GM12878 (cell line): Measurements from ENCODE around the gene RHCE. TPM values are rescaled to one million over a fixed set of nuclear protein-coding genes. Genes with fewer than 3 reads are reported as not detected.
"Not testable (repeated sequence)": the region's sequence is repeated elsewhere in the genome, so short reads cannot be mapped to it uniquely, and the experiment has no call there.

ENCODE experiments used
- ATAC-seq: fragments of 200-7000 bp; cut with Tn5 transposase; 3 replicates; pipeline ENCODE4 v1.9.1; 2020; ENCODE audit warnings: mild to moderate bottlenecking, moderate library complexity
- BruUV-seq: library from RNA; stranded (reverse); fragments of 400-500 nt; replicated peaks from 2 replicates; lab custom pipeline; 2021; lab: Mats Ljungman, UMichigan
- CTCF ChIA-PET: fragments of 300-600 bp; sonication (Branson Sonifier 250); formaldehyde crosslinking; extraction: SDS; loops from one replicate; lab custom pipeline; 2021; ENCODE audit warnings: inconsistent platforms; lab: Yijun Ruan, JAX
- POLR2A ChIA-PET: fragments of 350-600 bp; formaldehyde crosslinking; extraction: SDS; loops from one replicate; lab custom pipeline; 2021; ENCODE audit warnings: inconsistent platforms; lab: Charles Lee
- RAD21 ChIA-PET: fragments of 300-600 bp; sonication (Branson Sonifier 250); formaldehyde crosslinking; loops from one replicate; lab custom pipeline; 2023; ENCODE audit warnings: antibody characterized with exemption; ENCODE audit not compliant: unreplicated experiment; lab: Charles Lee
- SMC1A ChIA-PET: fragments of 300-600 bp; sonication (Branson Sonifier 250); formaldehyde crosslinking; loops from one replicate; lab custom pipeline; 2023; ENCODE audit not compliant: unreplicated experiment, uncharacterized antibody; lab: Charles Lee
- DNase-seq: peaks from one replicate; pipeline ENCODE4 v3.0.0-alpha.2; 2011; ENCODE audit warnings: low read depth, low spot score
- FAIRE-seq: peaks from 3 replicates; lab custom pipeline; 2011; peaks lifted over from hg19 to GRCh38; lab: Jason Lieb, UNC
- H2AFZ ChIP-seq: 2 replicates; pipeline ENCODE4 v1.6.0; 2011; ENCODE audit warnings: low read depth, low read length, control low read depth; ENCODE audit not compliant: control insufficient read depth
- H3K27ac ChIP-seq: 2 replicates; pipeline ENCODE4 v1.5.1; 2011; ENCODE audit warnings: control low read depth; ENCODE audit not compliant: control insufficient read depth, insufficient read depth
- H3K27me3 ChIP-seq, 2 experiments: replicated peaks in 1 of 2; 2 replicates each; pipeline versions ENCODE4 v1.6.0 to v1.6.1; 2011; ENCODE audit warnings: low read length in 1 of 2; ENCODE audit not compliant: control insufficient read depth in 2 of 2, insufficient read depth in 2 of 2
- H3K36me3 ChIP-seq, 2 experiments: 2 replicates each; pipeline ENCODE4 v1.5.1; 2011; ENCODE audit warnings: low read length in 1 of 2; ENCODE audit not compliant: control insufficient read depth in 2 of 2, insufficient read depth in 2 of 2
- H3K4me1 ChIP-seq: 2 replicates; pipeline ENCODE4 v1.6.1; 2011; ENCODE audit warnings: mild to moderate bottlenecking, low read length, moderate library complexity, mixed read lengths; ENCODE audit not compliant: control insufficient read depth, insufficient read depth
- H3K4me2 ChIP-seq: 2 replicates; pipeline ENCODE4 v1.6.0; 2011; ENCODE audit warnings: control low read depth; ENCODE audit not compliant: control insufficient read depth, insufficient read depth
- H3K4me3 ChIP-seq: fragments of 200-600 bp; sonication (generic); 2 replicates; pipeline ENCODE4 v1.5.1; 2016
- H3K79me2 ChIP-seq: 2 replicates; pipeline ENCODE4 v1.6.0; 2011; ENCODE audit warnings: low read length; ENCODE audit not compliant: control insufficient read depth, insufficient read depth
- H3K9ac ChIP-seq: 2 replicates; pipeline ENCODE4 v1.8.0; 2011; ENCODE audit warnings: low read length, control low read depth, mixed read lengths; ENCODE audit not compliant: control insufficient read depth, insufficient read depth
- H3K9me3 ChIP-seq: replicated peaks from 3 replicates; pipeline ENCODE4 v1.5.1; 2011; ENCODE audit warnings: mild to moderate bottlenecking, low read length; ENCODE audit not compliant: control insufficient read depth, insufficient read depth
- H4K20me1 ChIP-seq: 2 replicates; pipeline ENCODE4 v1.6.0; 2011; ENCODE audit not compliant: control insufficient read depth, insufficient read depth
- ATF7 ChIP-seq: fragments of 450-650 bp; IDR thresholded peaks from 2 replicates; pipeline ENCODE4 v1.6.1; 2016; ENCODE audit warnings: low read depth, mild to moderate bottlenecking
- HDAC6 ChIP-seq: fragments of 200-600 bp; sonication (generic); IDR thresholded peaks from one replicate; pipeline ENCODE4 v1.8.0; 2017; ENCODE audit warnings: antibody characterized with exemption; ENCODE audit not compliant: unreplicated experiment
- MEF2A ChIP-seq: IDR thresholded peaks from 2 replicates; pipeline ENCODE4 v1.6.1; 2011; ENCODE audit warnings: low read depth, mild to moderate bottlenecking, low read length, moderate library complexity; ENCODE audit not compliant: insufficient read depth
- POLR2A ChIP-seq: IDR thresholded peaks from 2 replicates; pipeline ENCODE4 v1.6.1; 2011; ENCODE audit warnings: low read depth, mild to moderate bottlenecking, low read length
- POLR2AphosphoS5 ChIP-seq: IDR thresholded peaks from 2 replicates; pipeline ENCODE4 v1.6.1; 2011; ENCODE audit warnings: mild to moderate bottlenecking, low read length, inconsistent platforms
- ZNF217 ChIP-seq: fragments of 450-650 bp; IDR thresholded peaks from 2 replicates; pipeline ENCODE4 v1.6.1; 2017; ENCODE audit warnings: antibody characterized with exemption, mild to moderate bottlenecking
- ZZZ3 ChIP-seq: IDR thresholded peaks from 2 replicates; pipeline ENCODE4 v1.6.1; 2011; ENCODE audit warnings: low read depth; ENCODE audit not compliant: control insufficient read depth, insufficient read length
- WGBS: methylation state at CpG from one replicate; pipeline ENCODE4 v1.1.6; 2016; ENCODE audit warnings: low lambda C conversion rate; ENCODE audit not compliant: insufficient replicate concordance, insufficient coverage; ENCODE audit errors: missing lambda C conversion rate; 5-methylcytosine and 5-hydroxymethylcytosine counted together
- in situ Hi-C: fragments of 300-500 bp; cut with MboI; formaldehyde crosslinking; loops from 9 replicates; pipeline ENCODE4 v1.14.3; 2018; ENCODE audit warnings: mixed read lengths
- intact Hi-C: fragments of 100-400 bp; cut with micrococcal nuclease; formaldehyde crosslinking; loops from one replicate; pipeline ENCODE4 v1.14.2; 2022; ENCODE audit not compliant: unreplicated experiment
- polyA plus RNA-seq, 11 experiments: library from polyadenylated mRNA; depleted of rRNA in 4 of 11; unstranded in 6 of 11; stranded (reverse) in 5 of 11; fragments of >200 nt; fragmentation: Nextera tagmentation in 4 of 11; fragmentation: Illumina TruSeq in 1 of 11; extraction: Ambion mirVana in 4 of 11; extraction: Trizol in 1 of 11; gene quantifications; 1 replicate in 1 of 11; 2 replicates in 10 of 11; pipeline versions ENCODE4 v1.2.1 to v1.2.3, GENCODE V29; 2011 to 2016; ENCODE audit warnings: inconsistent platforms in 2 of 11, missing spikeins in 2 of 11, low read depth in 1 of 11
- total RNA-seq, 4 experiments: library from RNA; depleted of rRNA in 3 of 4; stranded (reverse); fragments of >200 nt in 3 of 4; fragmentation: Illumina TruSeq in 1 of 4; extraction: Trizol in 1 of 4; gene quantifications; 2 replicates each; pipeline versions ENCODE4 v1.2.1 to v1.2.3, GENCODE V29; 2013 to 2021
- TF ChIP-seq, protein P1 (sequence below): IDR thresholded peaks from 2 replicates; pipeline ENCODE4 v1.6.1; 2011; ENCODE audit warnings: low read depth, low read length, improper control_type of control experiment, borderline replicate concordance

RHCE gene
- total and polyA plus RNA-seq, 10 of the 15 experiments (the other 5 are each of a cell fraction or from before 2014, with no cell fraction given) = 0.06 to 0.41 (median 0.22) TPM; not detected in 2

DNA sequence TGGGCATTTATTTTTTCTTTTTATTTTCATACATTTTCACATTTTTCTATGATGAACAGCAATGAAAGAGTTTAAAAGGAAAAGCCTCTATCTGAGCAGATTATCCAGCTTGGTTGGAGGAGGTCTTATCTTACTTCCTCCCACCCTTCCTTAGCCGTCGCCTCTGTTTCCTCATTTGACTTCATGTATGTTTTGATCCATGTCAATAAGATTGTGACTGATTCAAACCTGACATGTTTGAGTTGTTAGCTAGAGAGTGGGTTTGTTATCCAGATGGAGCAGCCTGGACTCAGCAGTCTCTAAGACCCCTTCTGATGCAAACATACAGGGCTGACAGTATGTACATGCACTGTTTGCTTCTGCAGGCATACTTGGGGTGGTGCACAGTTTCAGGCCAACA lies 41.2 kb upstream of the RHCE start:
- no peaks in the 10 kb centered on the region for H3K79me2 ChIP-seq
- RAD21 ChIA-PET = interaction anchor here (1.5 kb wide), 1 partner anchor 14 kb away, joined by 5 read pairs; no protein-coding TSS in a partner anchor
- FAIRE-seq (no peak), ATAC-seq (no peak), DNase-seq (no peak)
- no peak overlapping the region for H3K4me2 ChIP-seq
- H3K4me1 ChIP-seq = peaks cover 1% of the 10 kb centered on the region
- CTCF ChIA-PET = interaction anchor here (0.8 kb wide), 1 partner anchor 26 kb away, joined by 3 read pairs; no protein-coding TSS in a partner anchor
- no peak overlapping the region for H3K9ac ChIP-seq
- TF ChIP-seq MEF2A (no peak), POLR2A (no peak), ZNF217 (no peak), HDAC6 (no peak), ZZZ3 (no peak), ATF7 (no peak), POLR2AphosphoS5 (no peak)
- TF ChIP-seq, protein P1, sequence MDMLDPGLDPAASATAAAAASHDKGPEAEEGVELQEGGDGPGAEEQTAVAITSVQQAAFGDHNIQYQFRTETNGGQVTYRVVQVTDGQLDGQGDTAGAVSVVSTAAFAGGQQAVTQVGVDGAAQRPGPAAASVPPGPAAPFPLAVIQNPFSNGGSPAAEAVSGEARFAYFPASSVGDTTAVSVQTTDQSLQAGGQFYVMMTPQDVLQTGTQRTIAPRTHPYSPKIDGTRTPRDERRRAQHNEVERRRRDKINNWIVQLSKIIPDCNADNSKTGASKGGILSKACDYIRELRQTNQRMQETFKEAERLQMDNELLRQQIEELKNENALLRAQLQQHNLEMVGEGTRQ = no peak
- H3K9me3 ChIP-seq = no peaks in the 10 kb centered on the region
- in situ Hi-C loops = no loop called here
- peaks cover 7 to 13% of the 10 kb centered on the region in 2 experiments; a peak in 3 of 4 replicates for H3K36me3 ChIP-seq
- no peaks in the 10 kb centered on the region for H3K27me3 ChIP-seq
- SMC1A ChIA-PET = interaction anchor here (0.9 to 1.9 kb wide), 3 partner anchors 11 to 26 kb away, joined by 3 to 7 read pairs (median 3); no protein-coding TSS in a partner anchor
- no peak overlapping the region for H3K27ac ChIP-seq
- 95% methylated on average over 2 of the region's 2 CpGs for WGBS
- intact Hi-C loops = no loop called here
- no peak overlapping the region for H3K4me3 ChIP-seq
- no peaks in the 10 kb centered on the region for H4K20me1 ChIP-seq
- BruUV-seq = no TSS peak
- no peak overlapping the region for H2AFZ ChIP-seq
- POLR2A ChIA-PET = interaction anchor here (0.6 kb wide), 1 partner anchor 1723 kb away, joined by 3 read pairs; no protein-coding TSS in a partner anchor

DNA sequence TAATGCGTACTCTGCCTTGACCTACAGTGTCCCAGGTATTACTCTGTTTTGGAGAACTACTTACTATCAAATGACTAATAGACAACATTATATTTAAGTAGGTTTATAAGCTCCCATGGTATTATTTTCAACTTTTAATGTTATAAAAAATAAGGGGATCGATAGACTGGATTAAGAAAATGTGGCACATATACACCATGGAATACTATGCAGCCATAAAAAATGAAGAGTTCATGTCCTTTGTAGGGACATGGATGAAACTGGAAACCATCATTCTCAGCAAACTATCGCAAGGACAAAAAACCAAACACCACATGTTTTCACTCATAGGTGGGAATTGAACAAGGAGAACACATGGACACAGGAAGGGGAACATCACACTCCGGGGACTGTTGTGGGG lies 40.2 kb upstream of the RHCE start:
- intact Hi-C loops, BruUV-seq, H4K20me1 ChIP-seq, in situ Hi-C loops, RAD21 ChIA-PET, H2AFZ ChIP-seq, DNase-seq, H3K79me2 ChIP-seq, H3K4me1 ChIP-seq, H3K4me2 ChIP-seq, H3K9ac ChIP-seq, ATAC-seq, FAIRE-seq, H3K27ac ChIP-seq, H3K27me3 ChIP-seq, H3K9me3 ChIP-seq, H3K4me3 ChIP-seq: not testable (repeated sequence)
- H3K36me3 ChIP-seq = peaks cover 7 to 16% of the 10 kb centered on the region in 2 experiments; a peak in 3 of 4 replicates
- CTCF ChIA-PET = interaction anchor here (0.7 to 1.6 kb wide), 2 partner anchors 26 to 654 kb away, joined by 3 to 8 read pairs; no protein-coding TSS in a partner anchor
- POLR2A ChIA-PET = interaction anchor here (1.0 kb wide), 1 partner anchor 10 kb away, joined by 3 read pairs; no protein-coding TSS in a partner anchor
- SMC1A ChIA-PET = interaction anchor here (1.2 to 1.7 kb wide), 2 partner anchors 10 to 19 kb away, joined by 3 to 4 read pairs; no protein-coding TSS in a partner anchor
- WGBS = 82% methylated on average over 3 of the region's 4 CpGs
